Measurements from ENCODE around the gene CLIP1.
"Not testable (repeated sequence)": the region's sequence is repeated elsewhere in the genome, so short reads cannot be mapped to it uniquely, and the experiment has no call there.

The CLIP1 gene

GRCh38 chr12:122394626-122395194 lies 27.8 kb downstream of the CLIP1 start:
- DNase-seq: no peak

GRCh38 chr12:122393817-122394216 lies 28.7 kb downstream of the CLIP1 start:
- DNase-seq: no peak

GRCh38 chr12:122392411-122392810 lies 30.1 kb downstream of the CLIP1 start:
- no peak for DNase-seq

- DNase-seq: no peak
Measured at GRCh38 chr12:122389677-122390076, 32.8 kb downstream of the CLIP1 start.

GRCh38 chr12:122387887-122388286 lies 34.6 kb downstream of the CLIP1 start:
- DNase-seq: no peak

- DNase-seq: no peak
Measured at GRCh38 chr12:122385171-122386016, 37.1 kb downstream of the CLIP1 start.

- DNase-seq: no peak
Measured at GRCh38 chr12:122382919-122383350, 39.5 kb downstream of the CLIP1 start.

GRCh38 chr12:122381021-122381420 lies 41.4 kb downstream of the CLIP1 start:
- DNase-seq: no peak

- not testable (repeated sequence) for DNase-seq
Measured at GRCh38 chr12:122376751-122377150, 45.7 kb downstream of the CLIP1 start.

- DNase-seq: no peak
Measured at GRCh38 chr12:122374707-122375106, 47.8 kb downstream of the CLIP1 start.

- no peak for DNase-seq
Measured at GRCh38 chr12:122371475-122372045, 50.9 kb downstream of the CLIP1 start.

- no peak for DNase-seq
Measured at GRCh38 chr12:122368361-122369073, 54.0 kb downstream of the CLIP1 start.

GRCh38 chr12:122367632-122368031 lies 54.8 kb downstream of the CLIP1 start:
- DNase-seq: not testable (repeated sequence)

- DNase-seq: peak; percentile 46
Measured at GRCh38 chr12:122366685-122367475, 55.6 kb downstream of the CLIP1 start.

- not testable (repeated sequence) for DNase-seq
Measured at GRCh38 chr12:122365226-122365625, 57.2 kb downstream of the CLIP1 start.

GRCh38 chr12:122363782-122364181 lies 58.7 kb downstream of the CLIP1 start:
- DNase-seq: no peak

GRCh38 chr12:122362755-122363154 lies 59.7 kb downstream of the CLIP1 start:
- DNase-seq: no peak

- not testable (repeated sequence) for DNase-seq
Measured at GRCh38 chr12:122358403-122358802, 64.1 kb downstream of the CLIP1 start.

- DNase-seq: not testable (repeated sequence)
Measured at GRCh38 chr12:122357536-122357935, 64.9 kb downstream of the CLIP1 start.

- DNase-seq: not testable (repeated sequence)
Measured at GRCh38 chr12:122356991-122357390, 65.5 kb downstream of the CLIP1 start.

- DNase-seq: peak; percentile 42
Measured at GRCh38 chr12:122356192-122356635, 66.3 kb downstream of the CLIP1 start.

- no peak for DNase-seq
Measured at GRCh38 chr12:122355706-122356105, 66.8 kb downstream of the CLIP1 start.

Data from amniotic stem cell (primary cell).